ENCODE measurements around the gene F11R. TPM values are rescaled to one million over a fixed set of nuclear protein-coding genes. Genes with fewer than 3 reads are reported as not detected.
"Not testable (repeated sequence)": the region's sequence is repeated elsewhere in the genome, so short reads cannot be mapped to it uniquely, and the experiment has no call there.

The F11R gene
- total RNA-seq, 2 experiments from 2014 or later, result 13.7 to 18.4 TPM

GRCh38 chr1:160947174-160947759, 73.7 kb downstream of the F11R start:
- H3K27me3 Mint-ChIP-seq (ENCODE audit: low read depth); ATAC-seq; H3K9me3 Mint-ChIP-seq (ENCODE audit: insufficient read depth); CTCF ChIA-PET; H3K27ac Mint-ChIP-seq; POLR2A ChIA-PET; DNase-seq; H3K36me3 Mint-ChIP-seq (ENCODE audit: low read depth); H3K4me3 Mint-ChIP-seq: not testable (repeated sequence)
- peaks cover 13% of the 10 kb centered on the region for H3K4me1 Mint-ChIP-seq (ENCODE audit: low read depth)

- ATAC-seq; DNase-seq; H3K27me3 Mint-ChIP-seq (ENCODE audit: low read depth); H3K36me3 Mint-ChIP-seq (ENCODE audit: low read depth); POLR2A ChIA-PET; H3K4me1 Mint-ChIP-seq (ENCODE audit: low read depth); H3K27ac Mint-ChIP-seq; H3K4me3 Mint-ChIP-seq; H3K9me3 Mint-ChIP-seq (ENCODE audit: insufficient read depth): not testable (repeated sequence)
- CTCF ChIA-PET, result interaction anchor here (1.1 to 1.2 kb wide), 3 partner anchors 8 to 111 kb away, joined by 4 read pairs; no protein-coding TSS in a partner anchor
These were observed 75.1 kb downstream of the F11R start for GRCh38 chr1:160945881-160946280.

Other genes with a start within 250 kb of the F11R start
- 10 to 100 TPM; 24.7 to 24.9 TPM for gene LY9, start 225.0 kb downstream of the F11R start, total RNA-seq
- gene CD244, start 158.3 kb downstream of the F11R start, total RNA-seq, result 10 to 100 TPM; 15.0 to 15.5 TPM
- gene ITLN1, start 136.0 kb downstream of the F11R start, total RNA-seq, result not detected
- gene ITLN2, start 66.3 kb downstream of the F11R start, total RNA-seq, result not detected
- 10 to 100 TPM; 63.2 to 63.3 TPM for gene TSTD1, start 17.8 kb upstream of the F11R start, total RNA-seq
- gene USF1, start 24.8 kb upstream of the F11R start, total RNA-seq, result 10 to 100 TPM; 81.6 to 83.2 TPM
- 100 to 1,000 TPM; 277 to 281 TPM for gene ARHGAP30, start 48.7 kb upstream of the F11R start, total RNA-seq
- gene NECTIN4, start 68.4 kb upstream of the F11R start, total RNA-seq, result not detected
- under 1 TPM; 0.61 to 0.91 TPM for gene KLHDC9, start 77.2 kb upstream of the F11R start, total RNA-seq
- 10 to 100 TPM; 66.3 to 68.0 TPM for gene PFDN2, start 96.9 kb upstream of the F11R start, total RNA-seq
- 10 to 100 TPM; 34.1 to 35.2 TPM for gene NIT1, start 97.0 kb upstream of the F11R start, total RNA-seq
- 10 to 100 TPM; 34.5 to 36.3 TPM for gene DEDD, start 111.5 kb upstream of the F11R start, total RNA-seq
- gene UFC1, start 132.8 kb upstream of the F11R start, total RNA-seq, result 100 to 1,000 TPM; 103 to 104 TPM
- 10 to 100 TPM; 29.2 to 32.0 TPM for gene USP21, start 138.3 kb upstream of the F11R start, total RNA-seq
- gene PPOX, start 145.3 kb upstream of the F11R start, total RNA-seq, result 10 to 100 TPM; 37.7 to 38.5 TPM
- 10 to 100 TPM; 34.2 to 37.0 TPM for gene B4GALT3, start 156.4 kb upstream of the F11R start, total RNA-seq
- 1 to 10 TPM in 1 of 2 experiments, under 1 TPM in 1; 0.82 to 2.1 TPM for gene ADAMTS4, start 177.9 kb upstream of the F11R start, total RNA-seq
- gene NDUFS2, start 181.2 kb upstream of the F11R start, total RNA-seq, result 10 to 100 TPM; 73.6 to 76.8 TPM
- 10 to 100 TPM; 12.0 to 14.0 TPM for gene FCER1G, start 194.1 kb upstream of the F11R start, total RNA-seq
- gene APOA2, start 202.5 kb upstream of the F11R start, total RNA-seq, result not detected
- gene TOMM40L, start 204.9 kb upstream of the F11R start, total RNA-seq, result 10 to 100 TPM; 19.1 to 22.0 TPM
- not detected for gene NR1I3, start 217.1 kb upstream of the F11R start, total RNA-seq
- under 1 TPM; 0.34 to 0.40 TPM for gene PCP4L1, start 237.6 kb upstream of the F11R start, total RNA-seq